ENCODE measurements around the gene ADAM8.

DNA sequence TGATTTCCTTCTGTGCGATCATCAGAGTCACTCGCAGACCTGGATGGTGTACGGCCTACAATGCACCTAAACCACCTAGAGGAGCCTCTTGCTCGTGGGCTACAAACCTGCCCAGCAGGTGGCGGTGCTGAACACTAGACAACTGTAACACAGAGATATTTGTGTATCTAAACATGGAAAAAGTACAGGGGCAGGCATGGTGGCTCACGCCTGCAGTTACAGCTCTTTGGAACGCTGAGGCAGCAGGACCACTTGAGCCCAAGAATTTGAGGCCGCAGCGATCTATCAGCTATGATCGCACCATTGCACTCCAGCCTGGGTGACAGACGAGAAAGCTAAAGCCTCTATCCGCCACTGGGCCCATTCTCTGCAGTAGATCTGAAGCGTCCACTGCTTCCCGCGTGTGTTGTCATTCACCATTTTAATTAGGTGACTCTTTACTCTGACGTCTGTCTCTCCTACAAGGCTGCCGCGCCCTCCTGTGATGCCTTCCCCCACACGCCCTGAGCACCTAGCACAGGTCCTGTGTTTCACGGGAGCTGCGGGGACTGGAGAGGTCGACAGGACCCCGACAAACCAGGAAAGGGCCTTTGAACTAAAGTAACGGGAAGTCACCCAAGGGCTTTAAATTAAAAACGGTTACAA is 31.2 kb upstream of the ADAM8 start:
- TF ChIP-seq TAF1 (IDR thresholded peaks at IDR 0.05; ENCODE audit: borderline replicate concordance, low read depth, low read length) (no peak), JUND (IDR thresholded peaks at IDR 0.05) (no peak), RFX5 (IDR thresholded peaks at IDR 0.05; ENCODE audit: low read length) (no peak), MXI1 (IDR thresholded peaks at IDR 0.05; ENCODE audit: low read depth, low read length) (peak; percentile 64; the same call in 1 of the 2 replicates), POLR2AphosphoS5 (IDR thresholded peaks at IDR 0.05; ENCODE audit: low read depth, low read length) (no peak), ELF1 (IDR thresholded peaks at IDR 0.05) (no peak), EP300 (IDR thresholded peaks at IDR 0.05; ENCODE audit: borderline replicate concordance in 1 of 2, low read depth in 1 of 2, low read length in 1 of 2) (no peak)
- TF ChIP-seq, protein P1, sequence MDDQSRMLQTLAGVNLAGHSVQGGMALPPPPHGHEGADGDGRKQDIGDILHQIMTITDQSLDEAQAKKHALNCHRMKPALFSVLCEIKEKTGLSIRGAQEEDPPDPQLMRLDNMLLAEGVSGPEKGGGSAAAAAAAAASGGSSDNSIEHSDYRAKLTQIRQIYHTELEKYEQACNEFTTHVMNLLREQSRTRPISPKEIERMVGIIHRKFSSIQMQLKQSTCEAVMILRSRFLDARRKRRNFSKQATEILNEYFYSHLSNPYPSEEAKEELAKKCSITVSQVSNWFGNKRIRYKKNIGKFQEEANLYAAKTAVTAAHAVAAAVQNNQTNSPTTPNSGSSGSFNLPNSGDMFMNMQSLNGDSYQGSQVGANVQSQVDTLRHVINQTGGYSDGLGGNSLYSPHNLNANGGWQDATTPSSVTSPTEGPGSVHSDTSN (IDR thresholded peaks at IDR 0.05) = no peak
